Measurements from ENCODE around the gene GAB4. TPM values are rescaled to one million over a fixed set of nuclear protein-coding genes. Genes with fewer than 3 reads are reported as not detected.
A peak's percentile ranks its signal among the peaks of the same experiment; 100 is the strongest.
"Not testable (repeated sequence)": the region's sequence is repeated elsewhere in the genome, so short reads cannot be mapped to it uniquely, and the experiment has no call there.

Gene GAB4
- total RNA-seq (2014; rRNA removed; shearing (Covaris generic)) = not detected in 2 replicates

- no peak for DNase-seq (ENCODE audit: low read depth)
Observed at GRCh38 chr22:17007852-17008731, at the start of gene GAB4. TSS of gene GAB4 (minus strand) at chr22:17008222. CDS start at chr22:17008114, 108 bp downstream.

GRCh38 chr22:17056807-17057206 lies 48.8 kb upstream of the GAB4 start:
- DNase-seq (ENCODE audit: low read depth) = no peak

- DNase-seq (ENCODE audit: low read depth) = no peak
Observed at GRCh38 chr22:17056058-17056457, 48.0 kb upstream of the GAB4 start.

- DNase-seq (ENCODE audit: low read depth) = no peak
Observed at GRCh38 chr22:17047656-17048055, 39.6 kb upstream of the GAB4 start.

- no peak for DNase-seq (ENCODE audit: low read depth)
Observed at GRCh38 chr22:17046566-17047348, 38.7 kb upstream of the GAB4 start.

GRCh38 chr22:17043521-17043920 lies 35.5 kb upstream of the GAB4 start:
- no peak for DNase-seq (ENCODE audit: low read depth)

- DNase-seq (ENCODE audit: low read depth) = peak; percentile 15
Observed at GRCh38 chr22:17036842-17037711, 29.1 kb upstream of the GAB4 start.

- peak; percentile 18 for DNase-seq (ENCODE audit: low read depth)
Observed at GRCh38 chr22:17035976-17036841, 28.2 kb upstream of the GAB4 start.

GRCh38 chr22:17035246-17035645 lies 27.2 kb upstream of the GAB4 start:
- peak; percentile 3 for DNase-seq (ENCODE audit: low read depth)

- DNase-seq (ENCODE audit: low read depth) = not testable (repeated sequence)
Observed at GRCh38 chr22:17034532-17034931, 26.5 kb upstream of the GAB4 start.

- DNase-seq (ENCODE audit: low read depth) = not testable (repeated sequence)
Observed at GRCh38 chr22:17032277-17032676, 24.3 kb upstream of the GAB4 start.

GRCh38 chr22:17024380-17024779 lies 16.4 kb upstream of the GAB4 start:
- DNase-seq (ENCODE audit: low read depth) = not testable (repeated sequence)

GRCh38 chr22:17015552-17015951 lies 7.5 kb upstream of the GAB4 start:
- not testable (repeated sequence) for DNase-seq (ENCODE audit: low read depth)

- DNase-seq (ENCODE audit: low read depth) = not testable (repeated sequence)
Observed at GRCh38 chr22:17014101-17014440, 6.0 kb upstream of the GAB4 start.

- no peak for DNase-seq (ENCODE audit: low read depth)
Observed at GRCh38 chr22:17013396-17014100, 5.5 kb upstream of the GAB4 start.

GRCh38 chr22:17012267-17012666 lies 4.2 kb upstream of the GAB4 start:
- no peak for DNase-seq (ENCODE audit: low read depth)

- DNase-seq (ENCODE audit: low read depth) = no peak
Observed at GRCh38 chr22:17009640-17010291, 1.7 kb upstream of the GAB4 start.

- DNase-seq (ENCODE audit: low read depth) = no peak
Observed at GRCh38 chr22:17007257-17007656, 765 bp downstream of the GAB4 start.

- peak; percentile 1 for DNase-seq (ENCODE audit: low read depth)
Observed at GRCh38 chr22:16989915-16990314, 18.1 kb downstream of the GAB4 start.

- DNase-seq (ENCODE audit: low read depth) = no peak
Observed at GRCh38 chr22:16988257-16988656, 19.8 kb downstream of the GAB4 start.

All from M059J (cell line).